Stimulated activated CD4-positive, alpha-beta T cell treated with anti-CD3 and anti-CD28 coated beads, Interleukin-2, amount 100 ng/mL, for 4 hours (primary cell): ENCODE measurements around the gene GRK4.
A peak's percentile ranks its signal among the peaks of the same experiment; 100 is the strongest.
"Not testable (repeated sequence)": the region's sequence is repeated elsewhere in the genome, so short reads cannot be mapped to it uniquely, and the experiment has no call there.

Experiments used
- DNase-seq: peaks from one replicate; pipeline ENCODE4 v3.0.0-alpha.2; 2020; ENCODE audit warnings: low read depth

The GRK4 gene

DNA sequence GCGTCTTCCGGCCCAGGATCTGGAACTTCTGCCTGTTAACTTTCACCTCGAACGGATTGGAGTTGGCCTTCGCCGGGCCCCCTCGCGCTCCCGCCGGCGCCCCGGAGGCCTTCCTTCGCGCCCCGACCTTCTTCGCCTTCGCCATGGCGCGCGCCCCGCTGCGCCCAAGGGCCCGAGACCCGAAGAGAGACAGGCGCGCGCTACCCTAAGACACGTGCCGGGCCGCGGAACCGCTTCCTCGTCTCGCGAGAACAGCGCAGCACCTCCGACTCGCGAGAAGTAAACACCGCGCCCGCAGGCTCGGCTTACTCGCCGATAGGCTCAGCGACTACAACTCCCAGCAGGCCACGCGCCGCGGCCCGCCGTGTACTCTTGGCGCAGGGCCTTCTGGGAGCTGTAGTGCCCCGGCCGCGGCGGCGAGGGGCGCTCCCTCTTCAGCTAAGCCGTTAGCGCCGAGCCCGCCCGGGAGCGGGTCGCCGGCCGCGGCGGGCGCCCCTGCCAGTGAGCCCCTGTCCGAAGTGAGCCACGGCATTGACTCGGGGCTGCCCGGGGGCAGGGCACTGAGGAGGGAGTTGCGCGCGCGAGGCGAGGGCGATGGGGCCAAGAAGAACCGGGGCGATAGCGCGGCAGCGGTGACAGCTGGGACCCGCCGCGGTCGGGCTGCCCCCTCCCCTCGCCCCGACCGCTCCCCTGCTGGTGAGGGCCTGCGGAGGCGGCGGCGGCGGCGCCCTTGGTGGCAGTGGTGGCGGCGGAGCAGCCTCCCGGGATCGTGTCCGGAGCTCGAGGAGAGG lies at the start of gene GRK4, which contains the start of gene NOP14:
Gene GRK4, plus strand, starts transcription at position 397 of the 791 bp plus-strand sequence. CDS start 500 bp downstream, outside the sequence.
Gene NOP14, minus strand, starts transcription at position 232 of the 791 bp plus-strand sequence. Its CDS starts 87 bp downstream, at position 145.
- peak; percentile 97 for DNase-seq

DNA sequence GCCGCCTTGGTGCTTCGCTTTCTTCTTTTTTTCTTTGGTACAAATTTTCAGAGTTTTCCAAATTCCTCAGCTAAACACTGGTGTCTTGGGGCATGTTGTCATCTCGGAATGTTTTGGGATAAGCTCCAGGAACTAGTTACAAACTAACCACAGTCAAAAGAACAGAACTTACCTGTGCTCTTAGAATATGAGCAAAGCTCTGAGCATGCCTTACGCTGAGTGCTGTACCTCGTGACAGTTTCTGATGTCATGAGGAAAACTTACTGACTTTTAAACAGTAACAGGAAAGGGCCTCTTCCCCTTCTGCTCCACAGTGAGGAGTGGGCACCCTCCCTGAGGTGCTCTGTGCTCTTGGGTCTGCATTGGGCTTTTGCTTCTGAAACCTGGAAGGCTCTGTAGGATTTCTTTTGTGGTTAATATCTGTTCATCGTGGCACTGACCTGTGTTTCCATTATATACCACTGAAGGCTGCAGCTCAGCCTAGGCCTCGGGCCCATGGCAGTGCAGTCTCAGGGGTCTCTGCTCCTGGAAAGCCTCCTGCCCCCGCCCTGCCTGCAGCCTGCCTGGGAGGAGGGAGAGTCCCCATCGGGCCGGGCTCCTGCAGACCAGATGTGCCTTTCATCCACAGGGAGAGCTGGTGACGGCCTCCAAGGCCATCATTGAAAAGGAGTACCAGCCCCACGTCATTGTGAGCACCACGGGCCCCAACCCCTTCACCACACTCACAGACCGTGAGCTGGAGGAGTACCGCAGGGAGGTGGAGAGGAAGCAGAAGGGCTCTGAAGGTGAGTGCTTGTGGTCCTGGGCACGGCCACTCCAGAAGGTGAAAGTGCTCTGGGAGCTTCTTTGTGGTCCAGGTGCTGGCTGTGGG lies 48.9 kb upstream of the GRK4 start:
- no peak for DNase-seq

DNA sequence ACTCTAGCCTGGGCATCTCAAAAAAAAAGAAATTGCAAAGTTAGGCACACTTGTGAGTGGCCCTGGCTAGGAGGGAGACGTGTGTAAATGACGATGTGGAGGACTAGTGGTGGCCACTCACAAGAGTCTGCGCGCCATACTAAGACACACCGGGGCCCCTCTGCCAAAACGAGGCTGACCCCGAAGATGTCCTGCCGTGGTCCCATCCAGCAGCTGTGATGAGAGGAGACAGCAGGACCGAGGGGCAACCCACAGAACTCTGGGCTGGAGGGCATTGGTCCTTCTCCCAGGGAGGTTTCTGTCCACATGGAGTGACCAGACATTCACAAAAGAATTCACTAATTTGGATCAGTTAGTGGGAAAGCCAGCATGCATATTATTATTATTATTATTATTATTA lies 47.6 kb upstream of the GRK4 start:
- DNase-seq: no peak

DNA sequence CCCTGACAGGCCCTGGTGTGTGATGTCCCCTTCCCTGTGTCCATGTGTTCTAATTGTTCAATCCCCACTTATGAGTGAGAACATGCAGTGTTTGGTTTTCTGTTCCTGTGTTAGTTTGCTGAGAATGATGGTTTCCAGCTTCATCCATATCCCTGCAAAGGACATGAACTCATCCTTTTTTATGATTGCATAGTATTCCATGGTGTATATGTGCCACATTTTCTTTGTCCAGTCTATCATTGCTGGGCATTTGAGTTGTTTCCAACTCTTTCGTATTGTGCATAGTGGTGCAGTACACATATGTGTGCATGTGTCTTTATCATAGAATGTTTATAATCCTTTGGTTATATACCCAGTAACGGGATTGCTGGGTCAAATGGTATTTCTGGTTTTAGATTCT lies 46.7 kb upstream of the GRK4 start:
- not testable (repeated sequence) for DNase-seq

DNA sequence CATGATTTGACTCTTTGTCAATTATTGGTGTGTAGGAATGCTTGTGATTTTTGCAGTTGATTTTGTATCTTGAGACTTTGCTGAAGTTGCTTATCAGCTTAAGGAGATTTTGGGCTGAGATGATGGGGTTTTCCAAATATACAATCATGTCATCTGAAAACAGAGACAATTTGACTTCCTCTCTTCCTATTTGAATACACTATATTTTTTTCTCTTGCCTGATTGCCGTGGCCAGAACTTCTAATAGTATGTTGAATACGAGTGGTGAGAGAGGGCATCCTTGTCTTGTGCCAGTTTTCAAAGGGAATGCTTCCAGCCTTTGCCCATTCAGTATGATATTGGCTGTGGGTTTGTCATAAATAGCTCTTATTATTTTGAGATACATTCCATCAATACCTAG lies 45.1 kb upstream of the GRK4 start:
- DNase-seq: not testable (repeated sequence)

DNA sequence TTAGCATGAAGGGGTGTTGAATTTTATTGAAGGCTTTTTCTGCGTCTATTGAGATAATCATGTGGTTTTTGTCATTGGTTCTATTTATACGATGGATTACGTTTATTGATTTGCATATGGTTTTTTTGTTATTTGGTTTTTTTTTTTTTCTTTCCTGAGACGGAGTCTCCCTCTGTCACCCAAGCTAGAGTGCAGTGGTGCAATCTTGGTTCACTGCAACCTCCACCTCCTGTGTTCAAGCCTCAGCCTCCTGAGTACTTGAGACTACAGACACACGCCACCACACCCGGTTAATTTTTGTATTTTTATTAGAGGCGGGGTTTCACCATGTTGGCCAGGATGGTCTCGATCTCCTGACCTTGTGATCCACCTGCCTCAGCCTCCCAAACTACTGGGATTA lies 44.7 kb upstream of the GRK4 start:
- DNase-seq: not testable (repeated sequence)

DNA sequence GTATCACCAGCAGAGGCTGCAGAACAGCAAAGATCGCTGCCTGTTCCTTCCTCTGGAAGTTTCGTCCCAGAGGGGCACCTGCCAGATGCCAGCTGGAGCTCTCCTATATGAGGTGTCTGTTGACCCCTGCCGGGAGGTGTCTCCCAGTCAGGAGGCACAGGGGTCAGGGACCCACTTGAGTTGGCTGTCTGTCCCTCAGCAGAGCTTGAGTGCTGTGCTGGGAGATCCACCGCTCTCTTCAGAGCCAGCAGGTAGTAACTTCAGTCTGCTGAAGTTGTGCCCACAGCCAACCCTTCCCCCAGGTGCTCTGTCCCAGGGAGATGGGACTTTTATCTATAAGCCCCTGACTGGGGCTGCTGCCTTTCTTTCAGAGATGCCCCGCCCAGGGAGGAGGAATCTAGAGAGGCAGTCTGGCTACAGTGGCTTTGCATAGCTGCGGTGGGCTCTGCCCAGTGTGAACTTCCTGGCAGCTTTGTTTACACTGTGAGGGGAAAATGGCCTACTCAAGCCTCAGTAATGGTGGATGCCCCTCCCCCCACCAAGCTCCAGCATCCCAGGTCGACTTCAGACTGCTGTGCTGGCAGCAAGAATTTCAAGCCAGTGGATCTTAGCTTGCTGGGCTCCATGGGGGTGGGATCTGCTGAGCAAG lies 40.8 kb upstream of the GRK4 start:
- DNase-seq: not testable (repeated sequence)

DNA sequence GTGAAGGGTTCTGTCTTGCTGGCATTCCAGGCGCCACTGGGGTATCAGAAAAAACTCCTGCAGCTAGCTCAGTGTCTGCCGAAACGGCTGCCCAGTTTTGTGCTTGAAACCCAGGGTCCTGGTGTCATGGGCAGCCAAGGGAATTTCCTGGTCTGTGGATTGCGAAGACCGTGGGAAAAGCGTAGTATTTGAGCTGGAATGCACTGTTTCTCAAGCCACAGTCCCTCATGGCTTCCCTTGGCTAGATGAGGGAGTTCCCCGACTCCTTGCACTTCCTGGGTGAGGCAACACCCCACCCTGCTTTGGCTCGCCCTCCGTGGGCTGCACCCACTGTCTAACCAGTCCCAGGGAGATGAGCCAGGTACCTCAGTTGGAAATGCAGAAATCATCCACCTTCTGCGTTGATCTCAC lies 40.2 kb upstream of the GRK4 start:
- no peak for DNase-seq

DNA sequence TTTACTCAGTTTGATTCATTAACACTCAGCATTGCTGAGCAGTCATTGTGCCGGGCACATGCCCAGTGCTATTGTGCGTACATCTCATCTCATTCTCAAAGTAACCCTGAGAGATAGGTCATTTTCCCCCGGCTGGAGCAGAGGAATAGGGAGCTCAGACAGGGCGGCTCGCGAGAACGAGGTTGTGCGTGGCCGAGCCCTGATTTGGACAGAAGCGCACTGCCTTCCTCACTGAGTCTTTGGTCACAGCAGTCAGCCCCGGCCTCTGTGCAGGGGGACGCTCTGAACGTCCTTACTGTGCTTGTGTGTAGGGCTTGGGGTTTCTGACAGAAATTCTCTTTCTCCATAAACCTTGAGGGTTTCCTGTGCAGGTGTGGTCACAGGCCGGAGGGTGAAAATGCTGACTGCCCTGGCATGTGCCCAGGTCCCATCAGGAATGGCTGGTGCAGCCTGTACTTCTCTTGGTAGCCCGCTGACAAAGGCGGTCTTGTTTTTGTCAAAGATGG lies 39.6 kb upstream of the GRK4 start:
- no peak for DNase-seq

DNA sequence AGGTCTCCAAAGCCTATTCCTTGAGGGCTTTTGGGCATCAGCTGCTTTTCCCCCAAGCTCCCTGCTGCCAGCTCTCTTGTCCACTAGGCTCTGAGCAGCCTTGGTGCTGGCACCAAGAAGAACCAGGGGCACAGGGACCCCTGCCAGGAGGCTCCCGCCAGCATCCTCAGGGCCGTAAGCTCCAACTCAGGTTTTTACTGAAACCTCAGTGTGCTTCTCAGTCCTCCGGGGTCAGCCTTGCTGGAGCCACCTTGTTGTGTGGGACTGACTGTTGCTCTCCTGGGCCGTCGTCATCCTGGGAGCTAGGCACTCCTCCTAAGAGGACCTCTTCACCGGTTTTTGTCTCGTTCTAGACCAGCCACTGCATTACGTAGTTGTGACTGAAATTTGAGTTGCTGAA lies 39.1 kb upstream of the GRK4 start:
- DNase-seq: no peak

DNA sequence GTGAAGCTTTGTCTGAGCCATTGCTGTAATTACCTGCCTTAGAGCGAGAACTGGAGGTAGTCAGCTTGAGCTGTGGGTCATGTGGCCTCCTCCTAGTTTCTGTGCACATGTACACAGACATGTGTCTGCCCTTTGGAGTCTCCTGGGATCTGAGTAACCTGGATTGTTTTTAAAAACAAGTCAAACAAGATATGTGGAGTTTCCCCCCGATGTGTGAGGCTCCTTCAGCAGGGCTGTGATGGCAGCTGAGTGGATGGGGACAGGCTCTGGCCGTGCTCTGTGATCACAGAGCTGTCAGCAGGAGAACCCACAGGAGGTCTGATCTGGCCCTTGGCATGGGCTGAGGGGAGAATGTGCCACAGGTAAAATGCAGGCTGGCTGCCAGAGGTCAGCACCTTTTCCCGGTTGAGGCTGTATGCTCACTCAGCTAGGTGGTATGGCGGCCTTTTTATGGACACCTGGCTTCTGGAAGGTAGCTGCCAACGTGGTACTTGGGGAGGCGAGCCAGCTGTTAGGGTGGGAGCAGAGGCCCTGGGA lies 38.5 kb upstream of the GRK4 start:
- no peak for DNase-seq

DNA sequence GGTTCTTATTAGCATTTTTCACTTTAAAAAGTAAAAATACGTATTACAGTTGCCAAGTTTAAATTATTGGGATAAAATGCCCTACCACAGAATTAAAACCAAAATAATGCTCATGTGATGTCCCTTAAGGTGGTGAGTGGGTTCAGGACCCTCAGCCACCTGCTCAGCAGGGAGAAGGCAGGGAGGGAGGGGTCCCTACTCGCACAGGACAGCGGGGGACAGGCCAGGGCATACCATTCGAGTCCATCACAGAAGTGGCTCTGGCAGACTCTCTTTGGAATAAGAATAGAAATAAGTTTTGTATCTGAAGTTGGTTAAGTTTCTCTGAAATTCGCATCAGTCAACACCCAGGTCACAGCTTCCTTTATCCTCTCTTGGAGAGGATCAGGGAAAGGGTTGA lies 37.9 kb upstream of the GRK4 start:
- DNase-seq: no peak

DNA sequence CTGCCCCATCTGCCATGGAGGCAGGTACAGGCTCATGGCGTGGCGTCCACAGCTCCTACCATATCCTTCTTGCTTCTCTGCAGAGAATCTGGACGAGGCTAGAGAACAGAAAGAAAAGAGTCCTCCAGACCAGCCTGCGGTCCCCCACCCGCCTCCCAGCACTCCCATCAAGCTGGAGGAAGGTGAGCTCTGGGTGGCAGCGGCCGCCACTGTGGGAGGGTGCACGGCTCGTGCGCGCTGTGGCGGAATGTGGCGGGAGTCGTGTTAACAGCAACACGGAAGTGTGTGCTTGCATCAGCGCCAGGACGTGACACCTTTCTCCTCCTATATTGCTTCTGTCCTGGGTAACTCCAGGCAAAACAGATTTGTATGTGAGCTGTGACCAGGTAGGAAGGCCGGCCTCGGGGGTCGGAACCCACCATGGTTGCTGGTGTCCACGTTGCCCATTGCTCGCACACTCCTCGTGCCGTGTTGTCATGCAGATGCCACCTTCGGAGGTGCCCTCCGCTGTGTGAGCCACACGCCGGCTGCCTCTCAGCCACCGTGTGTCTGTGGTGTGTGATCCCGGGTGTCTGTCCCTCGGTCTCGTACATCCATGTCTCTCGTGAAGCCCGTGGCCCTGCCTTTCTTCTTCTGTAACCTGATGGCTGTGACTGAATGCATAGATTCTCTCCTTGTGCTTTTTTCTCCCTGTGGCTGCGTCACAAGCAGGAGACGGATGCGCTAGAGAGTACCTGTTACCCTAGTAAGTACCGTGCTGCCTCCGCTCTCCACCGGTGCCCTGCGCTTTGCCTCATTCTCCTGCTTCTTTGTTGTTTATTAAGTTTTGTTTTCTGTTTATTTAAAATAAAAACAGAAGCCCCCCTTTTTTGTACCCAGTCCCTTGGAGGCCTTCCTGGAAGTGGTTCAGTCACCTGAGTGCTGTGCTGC lies 37.2 kb upstream of the GRK4 start:
- DNase-seq: no peak

DNA sequence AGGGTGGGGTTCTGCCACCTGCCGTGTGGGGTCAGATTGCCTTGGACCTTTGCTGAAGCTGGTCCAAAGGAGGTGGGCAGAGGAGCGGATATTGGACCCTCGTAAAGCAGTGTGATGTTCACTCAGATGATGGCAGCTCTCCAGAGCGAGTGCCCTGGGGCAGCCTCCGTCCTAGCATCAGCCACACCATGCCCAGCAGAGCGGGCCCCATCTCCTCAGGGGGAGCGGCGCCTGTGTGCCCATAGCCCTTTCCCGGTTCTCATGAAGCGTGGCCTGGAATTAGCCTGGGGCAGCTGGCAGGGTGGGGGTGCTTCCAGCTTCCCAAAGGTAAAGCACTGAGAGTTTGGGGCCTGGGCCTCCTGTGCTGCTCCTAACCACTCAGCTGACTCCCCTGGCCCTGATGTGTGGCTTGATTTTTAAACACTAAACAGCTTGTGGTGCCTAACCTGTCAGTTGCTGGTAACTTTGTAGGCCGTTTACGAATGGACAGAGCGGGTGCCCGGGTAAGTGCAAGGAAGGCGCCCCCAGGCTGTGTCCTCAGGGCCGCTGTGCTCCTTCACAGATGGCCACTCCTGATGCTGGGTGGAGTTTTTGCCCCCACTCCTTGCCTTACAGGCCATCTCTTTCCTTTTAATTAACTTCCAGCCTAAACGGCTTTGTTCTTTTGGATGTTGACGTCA lies 36.2 kb upstream of the GRK4 start:
- no peak for DNase-seq

DNA sequence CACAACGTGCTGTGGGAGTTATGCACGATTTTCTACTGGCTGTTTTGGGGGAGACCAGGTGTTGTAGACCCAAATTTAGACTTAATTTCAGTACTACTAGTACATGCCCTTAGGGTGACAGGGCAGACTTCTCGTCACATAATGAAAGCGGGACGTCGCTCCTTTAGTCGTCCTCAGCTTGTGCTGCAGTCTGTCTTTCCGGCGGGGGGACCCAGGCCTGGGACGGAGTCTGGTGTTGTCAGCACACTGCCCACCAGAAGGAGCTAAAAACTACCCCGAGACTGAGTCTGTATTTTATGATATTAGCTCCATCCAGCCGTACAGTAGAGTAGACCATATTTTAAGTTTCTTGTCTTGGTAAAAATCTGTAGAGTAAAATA lies 35.7 kb upstream of the GRK4 start:
- DNase-seq: no peak

DNA sequence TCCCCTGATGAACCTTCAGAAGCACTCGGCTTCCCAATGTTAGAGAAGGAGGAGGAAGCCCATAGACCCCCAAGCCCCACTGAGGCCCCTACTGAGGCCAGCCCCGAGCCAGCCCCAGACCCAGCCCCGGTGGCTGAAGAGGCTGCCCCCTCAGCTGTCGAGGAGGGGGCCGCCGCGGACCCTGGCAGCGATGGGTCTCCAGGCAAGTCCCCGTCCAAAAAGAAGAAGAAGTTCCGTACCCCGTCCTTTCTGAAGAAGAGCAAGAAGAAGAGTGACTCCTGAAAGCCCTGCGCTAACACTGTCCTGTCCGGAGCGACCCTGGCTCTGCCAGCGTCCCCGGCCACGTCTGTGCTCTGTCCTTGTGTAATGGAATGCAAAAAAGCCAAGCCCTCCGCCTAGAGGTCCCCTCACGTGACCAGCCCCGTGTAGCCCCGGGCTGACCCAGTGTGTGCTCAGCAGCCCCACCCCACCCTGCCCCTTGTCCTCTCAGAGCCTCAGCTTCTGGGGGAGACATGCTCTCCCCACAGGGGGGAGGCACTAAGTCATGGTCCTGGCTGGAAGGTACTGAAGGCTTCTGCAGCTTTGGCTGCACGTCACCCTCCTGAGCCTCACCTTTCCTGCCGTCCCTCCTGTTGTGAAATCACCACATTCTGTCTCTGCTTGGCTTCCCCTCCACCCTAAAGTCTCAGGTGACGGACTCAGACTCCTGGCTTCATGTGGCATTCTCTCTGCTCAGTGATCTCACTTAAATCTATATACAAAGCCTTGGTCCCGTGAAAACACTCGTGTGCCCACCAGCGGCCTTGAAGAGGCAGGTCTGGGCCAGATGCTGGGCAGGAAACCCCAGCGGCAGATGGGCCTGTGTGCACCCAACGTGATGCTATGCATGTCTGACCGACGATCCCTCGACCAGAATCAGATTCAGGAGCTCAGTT lies 34.9 kb upstream of the GRK4 start:
- DNase-seq: no peak

DNA sequence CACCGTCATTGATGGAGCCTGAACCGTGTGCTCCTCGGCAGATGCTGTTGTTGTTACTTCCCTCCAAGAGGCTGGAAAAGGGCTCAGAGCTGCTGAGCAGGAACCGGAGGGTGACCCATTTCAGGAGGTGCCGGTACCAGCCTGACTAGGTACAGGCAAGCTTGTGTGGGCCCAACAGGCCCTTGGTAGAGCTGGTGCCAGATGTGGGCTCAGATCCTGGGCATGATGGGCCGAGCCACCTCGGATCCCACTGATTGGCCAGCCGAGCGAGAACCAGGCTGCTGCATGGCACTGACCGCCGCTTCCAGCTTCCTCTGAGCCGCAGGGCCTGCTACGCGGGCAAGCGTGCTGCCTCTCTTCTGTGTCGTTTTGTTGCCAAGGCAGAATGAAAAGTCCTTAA lies 33.9 kb upstream of the GRK4 start:
- DNase-seq: no peak

DNA sequence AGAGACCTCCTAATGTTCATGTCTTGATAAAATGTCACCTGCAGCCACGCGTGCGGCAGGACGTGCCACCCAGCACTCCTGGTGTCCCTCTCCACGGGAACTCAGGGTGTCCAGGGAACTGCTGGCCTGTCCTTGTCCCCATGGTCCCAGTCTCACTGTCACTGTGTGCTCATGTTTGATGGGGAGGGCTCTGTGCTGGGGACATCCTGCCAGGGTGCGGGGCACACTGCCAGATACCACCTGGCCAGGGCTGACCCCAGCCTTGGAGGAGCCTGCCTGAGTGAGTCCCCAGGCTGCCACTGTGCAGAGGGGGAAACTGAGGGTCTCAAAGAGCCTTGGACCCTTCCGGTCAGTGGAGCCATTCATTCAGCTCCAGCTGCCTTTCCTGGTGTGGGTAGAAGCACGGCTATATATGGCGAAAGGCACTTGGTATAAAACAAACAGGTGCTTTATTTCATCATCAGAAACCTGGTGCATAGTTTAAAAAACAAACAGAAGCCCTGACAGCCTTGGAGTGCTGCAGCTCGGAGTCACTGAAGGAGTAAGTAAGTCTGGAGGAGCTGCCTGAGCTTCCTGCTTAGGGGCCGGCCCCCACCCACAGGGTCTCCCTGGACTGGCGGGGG lies 33.1 kb upstream of the GRK4 start:
- DNase-seq: no peak
